Hepatocyte (in vitro differentiated cells): ENCODE data around the gene HYKK. TPM values are rescaled to one million over a fixed set of nuclear protein-coding genes. Genes with fewer than 3 reads are reported as not detected.

ENCODE experiments used
- DNase-seq: peaks from one replicate; pipeline ENCODE4 v3.0.0-alpha.2; 2016; ENCODE audit warnings: low spot score
- H2AFZ ChIP-seq: fragments of 200-600 bp; sonication (generic); 2 replicates; pipeline ENCODE4 v1.6.0; 2016; ENCODE audit warnings: antibody characterized with exemption, mild to moderate bottlenecking
- H3K27ac ChIP-seq: fragments of 200-600 bp; sonication (generic); 2 replicates; pipeline ENCODE4 v1.5.1; 2016; ENCODE audit warnings: mild to moderate bottlenecking
- H3K27me3 ChIP-seq: fragments of 200-600 bp; sonication (generic); 2 replicates; pipeline ENCODE4 v1.6.1; 2016
- H3K36me3 ChIP-seq: fragments of 200-600 bp; sonication (generic); replicated peaks from 2 replicates; pipeline ENCODE4 v1.5.1; 2016; ENCODE audit warnings: low read depth; ENCODE audit not compliant: insufficient read depth
- H3K4me1 ChIP-seq: fragments of 200-600 bp; sonication (generic); 2 replicates; pipeline ENCODE4 v1.5.1; 2016; ENCODE audit warnings: mild to moderate bottlenecking, moderate library complexity; ENCODE audit not compliant: insufficient read depth
- H3K4me2 ChIP-seq: fragments of 200-600 bp; sonication (generic); 2 replicates; pipeline ENCODE4 v1.6.0; 2016
- H3K4me3 ChIP-seq: fragments of 200-600 bp; sonication (generic); 2 replicates; pipeline ENCODE4 v1.5.1; 2016; ENCODE audit warnings: mild to moderate bottlenecking
- H3K79me2 ChIP-seq: fragments of 200-600 bp; sonication (generic); 2 replicates; pipeline ENCODE4 v1.6.0; 2017; ENCODE audit warnings: mild to moderate bottlenecking
- H3K9me2 ChIP-seq: fragments of 200-600 bp; sonication (generic); replicated peaks from 2 replicates; pipeline ENCODE4 v1.6.0; 2017; ENCODE audit warnings: mild to moderate bottlenecking; ENCODE audit not compliant: insufficient read depth
- H3K9me3 ChIP-seq: fragments of 200-600 bp; sonication (generic); 2 replicates; pipeline ENCODE4 v1.5.1; 2016; ENCODE audit warnings: low read depth, mild to moderate bottlenecking
- H4K20me1 ChIP-seq: fragments of 200-600 bp; sonication (generic); 2 replicates; pipeline ENCODE4 v1.6.0; 2016; ENCODE audit warnings: mild to moderate bottlenecking; ENCODE audit not compliant: insufficient read depth, poor library complexity, severe bottlenecking
- CTCF ChIP-seq: fragments of 200-600 bp; sonication (generic); IDR thresholded peaks from 2 replicates; pipeline ENCODE4 v1.5.1; 2016; ENCODE audit warnings: antibody characterized with exemption, mild to moderate bottlenecking; ENCODE audit not compliant: poor library complexity
- EZH2 ChIP-seq: fragments of 200-600 bp; sonication (generic); IDR thresholded peaks from 2 replicates; pipeline ENCODE4 v1.6.1; 2016; ENCODE audit warnings: antibody characterized with exemption, mild to moderate bottlenecking, borderline replicate concordance
- EZH2phosphoT487 ChIP-seq: fragments of 200-600 bp; sonication (generic); IDR thresholded peaks from one replicate; pipeline ENCODE4 v1.6.1; 2018; ENCODE audit warnings: antibody characterized with exemption, mild to moderate bottlenecking, low read depth, moderate library complexity; ENCODE audit not compliant: unreplicated experiment, severe bottlenecking
- WGBS: methylation state at CpG from one replicate; pipeline ENCODE4 v1.1.6; 2016; ENCODE audit warnings: low lambda C conversion rate; ENCODE audit errors: missing lambda C conversion rate; 5-methylcytosine and 5-hydroxymethylcytosine counted together
- polyA plus RNA-seq: library from polyadenylated mRNA; unstranded; fragments of >200 nt; fragmentation: Nextera tagmentation; extraction: Ambion mirVana; gene quantifications from 2 replicates; pipeline ENCODE4 v1.2.1, GENCODE V29; 2016
- total RNA-seq: library from RNA; depleted of rRNA; stranded (reverse); fragments of >200 nt; gene quantifications from 2 replicates; pipeline ENCODE4 v1.2.3, GENCODE V29; 2014

Gene HYKK
- total and polyA plus RNA-seq, 2 experiments from 2014 or later: 1.6 to 3.6 TPM

- peak overlapping the region; percentile 83 for H3K4me2 ChIP-seq
- no peaks in the 10 kb centered on the region for H3K9me3 ChIP-seq
- H3K9me2 ChIP-seq: no peaks in the 10 kb centered on the region
- H4K20me1 ChIP-seq: peaks cover 16% of the 10 kb centered on the region
- H3K4me3 ChIP-seq: peak overlapping the region; percentile 74
- peak overlapping the region; percentile 95 for H3K27ac ChIP-seq
- H2AFZ ChIP-seq: peak overlapping the region; percentile 88
- DNase-seq: no peak
- H3K4me1 ChIP-seq: peaks cover 14% of the 10 kb centered on the region
- 11% methylated on average over 17 of the region's 17 CpGs for WGBS
- H3K79me2 ChIP-seq: peaks cover 27% of the 10 kb centered on the region
- no peaks in the 10 kb centered on the region for H3K27me3 ChIP-seq
- TF ChIP-seq EZH2phosphoT487 (no peak), CTCF (no peak), EZH2 (no peak)
- H3K36me3 ChIP-seq: no peaks in the 10 kb centered on the region
These were observed 33.7 kb downstream of the HYKK start for GRCh38 chr15:78540871-78541743.

DNA sequence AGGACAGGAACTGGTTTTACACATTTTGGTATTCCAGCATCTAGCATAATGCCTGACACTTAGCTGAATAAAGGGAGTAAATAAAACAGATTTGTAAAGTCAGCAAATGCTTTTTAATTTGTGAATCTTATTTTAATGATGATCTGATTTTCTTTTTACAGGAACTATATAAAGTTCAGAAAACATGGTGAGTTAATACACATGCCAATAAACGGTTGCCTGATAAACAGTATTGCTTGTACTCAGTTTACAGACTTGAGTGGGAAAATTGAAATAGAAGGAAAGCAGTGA, 34.3 kb downstream of the HYKK start:
- H3K9me2 ChIP-seq: no peaks in the 10 kb centered on the region
- 59% methylated on average over 1 of the region's 1 CpG for WGBS
- H3K79me2 ChIP-seq: peaks cover 27% of the 10 kb centered on the region
- peak overlapping the region; percentile 83 for H3K4me2 ChIP-seq
- no peaks in the 10 kb centered on the region for H3K36me3 ChIP-seq
- no peak for TF ChIP-seq EZH2phosphoT487
- no peak for TF ChIP-seq CTCF
- TF ChIP-seq EZH2: no peak
- no peak overlapping the region for H2AFZ ChIP-seq
- peak overlapping the region; percentile 74 for H3K4me3 ChIP-seq
- H3K27me3 ChIP-seq: no peaks in the 10 kb centered on the region
- no peak for DNase-seq
- no peaks in the 10 kb centered on the region for H3K9me3 ChIP-seq
- H3K4me1 ChIP-seq: peaks cover 14% of the 10 kb centered on the region
- H4K20me1 ChIP-seq: peaks cover 16% of the 10 kb centered on the region
- peak overlapping the region; percentile 95 for H3K27ac ChIP-seq

DNA sequence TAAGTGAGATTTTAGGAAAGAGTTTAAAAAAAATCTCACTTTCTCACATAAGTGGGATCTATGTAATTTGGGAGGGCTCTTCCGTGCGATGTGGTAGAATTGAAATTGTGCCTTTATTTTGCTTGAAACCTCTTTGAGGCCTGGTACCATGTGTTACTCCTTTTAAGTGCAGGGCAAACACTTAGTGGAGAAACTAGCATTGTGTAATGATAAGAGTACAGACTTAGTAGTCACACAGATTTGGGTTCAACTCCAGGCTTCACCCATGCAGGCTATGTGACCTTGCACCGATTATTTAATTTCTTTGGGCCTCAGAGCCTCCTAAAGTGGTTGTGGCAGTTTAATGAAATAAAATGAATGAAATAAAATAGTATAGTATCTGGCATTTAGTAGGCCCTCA, 35.3 kb downstream of the HYKK start:
- no peaks in the 10 kb centered on the region for H3K9me3 ChIP-seq
- no peaks in the 10 kb centered on the region for H3K36me3 ChIP-seq
- H3K9me2 ChIP-seq: no peaks in the 10 kb centered on the region
- H3K27ac ChIP-seq: no peak overlapping the region
- H3K4me3 ChIP-seq: no peak overlapping the region
- peaks cover 14% of the 10 kb centered on the region for H3K4me1 ChIP-seq
- TF ChIP-seq EZH2: no peak
- TF ChIP-seq CTCF: no peak
- TF ChIP-seq EZH2phosphoT487: no peak
- H3K27me3 ChIP-seq: no peaks in the 10 kb centered on the region
- peaks cover 27% of the 10 kb centered on the region for H3K79me2 ChIP-seq
- H2AFZ ChIP-seq: no peak overlapping the region
- 91% methylated on average over 3 of the region's 3 CpGs for WGBS
- no peak for DNase-seq
- H3K4me2 ChIP-seq: peak overlapping the region; percentile 83
- H4K20me1 ChIP-seq: peaks cover 16% of the 10 kb centered on the region
